H1 (cell line): ENCODE measurements around the gene MAPRE3. TPM values are rescaled to one million over a fixed set of nuclear protein-coding genes. Genes with fewer than 3 reads are reported as not detected.

ENCODE experiments used
- CTCF ChIA-PET: fragments of 300-600 bp; sonication (Branson Sonifier 250); formaldehyde crosslinking; loops from one replicate; lab custom pipeline; 2021; ENCODE audit not compliant: partially characterized antibody; lab: Charles Lee
- POLR2A ChIA-PET: fragments of 300-600 bp; sonication (Branson Sonifier 250); formaldehyde crosslinking; loops from one replicate; lab custom pipeline; 2021; ENCODE audit warnings: inconsistent platforms; ENCODE audit not compliant: partially characterized antibody; lab: Charles Lee
- DNase-seq, 2 experiments: peaks; one replicate each; pipeline versions ENCODE4 v3.0.0 to v3.0.0-alpha.2; 2010 to 2022; ENCODE audit warnings: low spot score in 2 of 2, low read depth in 1 of 2, mixed read lengths in 1 of 2
- FAIRE-seq: peaks from 2 replicates; lab custom pipeline; 2011; peaks lifted over from hg19 to GRCh38; lab: Jason Lieb, UNC
- H2AFZ ChIP-seq: 2 replicates; pipeline ENCODE4 v1.8.1; 2012; ENCODE audit warnings: low read length, inconsistent platforms
- H2AK5ac ChIP-seq: 2 replicates; pipeline ENCODE4 v1.6.1; 2013; ENCODE audit warnings: low read depth, low read length
- H2BK120ac ChIP-seq: replicated peaks from 2 replicates; pipeline ENCODE3; 2013; ENCODE audit warnings: low read depth, low read length, inconsistent platforms
- H2BK12ac ChIP-seq: 2 replicates; pipeline ENCODE4 v1.6.1; 2013; ENCODE audit warnings: low read depth, low read length
- H2BK15ac ChIP-seq: 2 replicates; pipeline ENCODE4 v1.6.1; 2013; ENCODE audit warnings: low read length
- H2BK20ac ChIP-seq: 2 replicates; pipeline ENCODE4 v1.6.1; 2013; ENCODE audit warnings: low read length
- H2BK5ac ChIP-seq: 2 replicates; pipeline ENCODE4 v1.6.1; 2013; ENCODE audit warnings: low read depth, low read length
- H3K14ac ChIP-seq: 2 replicates; pipeline ENCODE4 v1.6.1; 2013; ENCODE audit warnings: inconsistent platforms; ENCODE audit not compliant: insufficient read length
- H3K18ac ChIP-seq: 2 replicates; pipeline ENCODE4 v1.6.1; 2013; ENCODE audit warnings: low read length; ENCODE audit errors: extremely low read depth
- H3K23ac ChIP-seq: 2 replicates; pipeline ENCODE4 v1.6.1; 2013; ENCODE audit warnings: inconsistent platforms; ENCODE audit not compliant: insufficient read length
- H3K23me2 ChIP-seq: 2 replicates; pipeline ENCODE4 v1.6.1; 2013; ENCODE audit warnings: low read depth, low read length
- H3K27ac ChIP-seq: 2 replicates; pipeline ENCODE4 v1.6.1; 2011; ENCODE audit warnings: low read depth, low read length, inconsistent platforms
- H3K27me3 ChIP-seq, 4 experiments: replicated peaks in 1 of 4; 1 replicate in 1 of 4; 2 replicates in 3 of 4; pipeline versions ENCODE4 v1.6.1 to v1.8.1; 2011 to 2013; ENCODE audit warnings: low read length in 3 of 4, mild to moderate bottlenecking in 3 of 4, inconsistent platforms in 2 of 4, mixed read lengths in 2 of 4, moderate library complexity in 1 of 4; ENCODE audit not compliant: control insufficient read depth in 3 of 4, insufficient read depth in 3 of 4; ENCODE audit errors: extremely low read depth in 1 of 4
- H3K36me3 ChIP-seq, 4 experiments: 2 replicates each; pipeline versions ENCODE4 v1.6.1 to v1.8.1; 2011 to 2013; ENCODE audit warnings: mild to moderate bottlenecking in 4 of 4, low read length in 3 of 4, moderate library complexity in 2 of 4, control low read depth in 1 of 4, inconsistent platforms in 1 of 4; ENCODE audit not compliant: insufficient read depth in 4 of 4, control insufficient read depth in 2 of 4
- H3K4ac ChIP-seq: replicated peaks from 2 replicates; pipeline ENCODE3; 2013; ENCODE audit warnings: low read length, low read depth, mixed read lengths, inconsistent platforms; ENCODE audit not compliant: insufficient read length
- H3K4me1 ChIP-seq, 4 experiments: replicated peaks in 1 of 4; 1 replicate in 1 of 4; 2 replicates in 3 of 4; pipeline versions ENCODE4 v1.6.1 to v1.8.1; 2011 to 2013; ENCODE audit warnings: low read length in 3 of 4, inconsistent platforms in 2 of 4, mixed read lengths in 1 of 4; ENCODE audit not compliant: insufficient read depth in 4 of 4, control insufficient read depth in 3 of 4
- H3K4me2 ChIP-seq, 2 experiments: 2 replicates each; pipeline versions ENCODE4 v1.6.1 to v1.8.1; 2011 to 2013; ENCODE audit warnings: low read depth in 2 of 2, low read length in 2 of 2, control low read depth in 1 of 2, inconsistent platforms in 1 of 2, mild to moderate bottlenecking in 1 of 2; ENCODE audit not compliant: insufficient read depth in 1 of 2
- H3K4me3 ChIP-seq, 4 experiments: fragments of 200-600, 300-600 bp in 1 of 4; sonication (generic), shearing (Covaris generic), sonication (Bioruptor Twin) in 1 of 4; 2 replicates each; pipeline versions ENCODE4 v1.5.1 to v1.8.1; 2011 to 2016; ENCODE audit warnings: low read length in 4 of 4, low read depth in 3 of 4, control low read depth in 2 of 4, inconsistent platforms in 2 of 4, mild to moderate bottlenecking in 2 of 4, mixed read lengths in 1 of 4, moderate library complexity in 1 of 4; ENCODE audit not compliant: insufficient read depth in 2 of 4; ENCODE audit errors: extremely low read depth in 1 of 4
- H3K56ac ChIP-seq: replicated peaks from 2 replicates; pipeline ENCODE3; 2013; ENCODE audit warnings: low read depth, mild to moderate bottlenecking, mixed read lengths, low read length, inconsistent platforms; ENCODE audit not compliant: insufficient read length
- H3K79me1 ChIP-seq: 2 replicates; pipeline ENCODE4 v1.6.1; 2013; ENCODE audit warnings: low read depth, low read length, control low read depth
- H3K79me2 ChIP-seq, 2 experiments: 2 replicates each; pipeline versions ENCODE4 v1.6.1 to v1.8.1; 2012 to 2013; ENCODE audit warnings: low read length in 2 of 2, mild to moderate bottlenecking in 2 of 2, inconsistent platforms in 1 of 2; ENCODE audit not compliant: insufficient read depth in 2 of 2, control insufficient read depth in 1 of 2
- H3K9ac ChIP-seq, 4 experiments: replicated peaks in 1 of 4; 1 replicate in 1 of 4; 2 replicates in 3 of 4; pipeline versions ENCODE4 v1.6.1 to v1.8.1; 2011 to 2013; ENCODE audit warnings: low read depth in 3 of 4, low read length in 3 of 4, control low read depth in 2 of 4, mild to moderate bottlenecking in 2 of 4, moderate library complexity in 2 of 4, inconsistent platforms in 1 of 4; ENCODE audit errors: extremely low read depth in 1 of 4
- H3K9me3 ChIP-seq, 2 experiments: 2 replicates each; pipeline versions ENCODE4 v1.6.1 to v1.8.1; 2012 to 2013; ENCODE audit warnings: mild to moderate bottlenecking in 2 of 2, moderate library complexity in 2 of 2, control low read depth in 1 of 2, inconsistent platforms in 1 of 2, low read depth in 1 of 2, low read length in 1 of 2, mixed read lengths in 1 of 2; ENCODE audit not compliant: insufficient read depth in 2 of 2
- H4K20me1 ChIP-seq, 2 experiments: replicated peaks in 1 of 2; 2 replicates each; pipeline versions ENCODE3 to v1.8.1; 2011 to 2013; ENCODE audit warnings: inconsistent platforms in 2 of 2, low read length in 2 of 2, mild to moderate bottlenecking in 1 of 2; ENCODE audit not compliant: insufficient read depth in 2 of 2, control insufficient read depth in 1 of 2
- H4K5ac ChIP-seq: 2 replicates; pipeline ENCODE4 v1.6.1; 2013; ENCODE audit warnings: low read length, low read depth, mixed read lengths, inconsistent platforms; ENCODE audit not compliant: insufficient read length
- H4K8ac ChIP-seq: 2 replicates; pipeline ENCODE4 v1.8.0; 2013; ENCODE audit warnings: mild to moderate bottlenecking, moderate library complexity, low read length, inconsistent platforms; ENCODE audit not compliant: insufficient read depth; ENCODE audit errors: extremely low read depth
- H4K91ac ChIP-seq: replicated peaks from 2 replicates; pipeline ENCODE3; 2013; ENCODE audit warnings: low read length, mixed read lengths, inconsistent platforms; ENCODE audit not compliant: insufficient read length
- CBX5 ChIP-seq: fragments of 300-800, 300-1000 bp; sonication (generic); IDR thresholded peaks from 2 replicates; pipeline ENCODE4 v1.7.1; 2016; ENCODE audit warnings: antibody characterized with exemption, low read length, low read depth
- JUN ChIP-seq: IDR thresholded peaks from 2 replicates; pipeline ENCODE4 v1.6.1; 2011; ENCODE audit warnings: low read depth, mild to moderate bottlenecking, improper control_type of control experiment, low read length
- MAFK ChIP-seq: IDR thresholded peaks from 2 replicates; pipeline ENCODE4 v1.6.1; 2012; ENCODE audit warnings: low read depth, mild to moderate bottlenecking, improper control_type of control experiment, low read length
- SAP30 ChIP-seq: fragments of 300-600 bp; sonication (generic); IDR thresholded peaks from 2 replicates; pipeline ENCODE4 v1.7.1; 2012; ENCODE audit warnings: low read length, moderate library complexity, mild to moderate bottlenecking, inconsistent platforms; ENCODE audit not compliant: insufficient read depth, insufficient replicate concordance
- SIX5 ChIP-seq: IDR thresholded peaks from 2 replicates; pipeline ENCODE4 v1.6.1; 2011; ENCODE audit warnings: mild to moderate bottlenecking, low read depth, low read length
- WGBS, 2 experiments: shearing (Covaris generic) in 1 of 2; methylation state at CpG; one replicate each; pipeline versions ENCODE4 v1.1.6 to v1.1.7; 2013 to 2015; ENCODE audit warnings: low lambda C conversion rate in 2 of 2, mixed read lengths in 2 of 2, inconsistent platforms in 1 of 2, low coverage in 1 of 2, missing lambda C conversion rate in 1 of 2; ENCODE audit not compliant: insufficient replicate concordance in 2 of 2, insufficient coverage in 1 of 2, insufficient read length in 1 of 2; ENCODE audit errors: extremely low coverage in 1 of 2, missing lambda C conversion rate in 1 of 2; 5-methylcytosine and 5-hydroxymethylcytosine counted together
- polyA plus RNA-seq, 7 experiments: library from polyadenylated mRNA; depleted of rRNA in 3 of 7; stranded (reverse) in 5 of 7; unstranded in 2 of 7; fragments of >200 nt in 5 of 7; fragments of 200-250 nt in 2 of 7; gene quantifications; 1 replicate in 5 of 7; 2 replicates in 1 of 7; 4 replicates in 1 of 7; pipeline versions ENCODE4 v1.2.1 to v1.2.3, GENCODE V29; 2011 to 2013; ENCODE audit warnings: missing spikeins in 2 of 7, mixed read lengths in 2 of 7
- total RNA-seq: library from RNA; stranded (reverse); fragmentation: NEBNext Ultra II Directional; extraction: Animal tissue kit (Norgen Biotek cat#: 25700); gene quantifications from 2 replicates; pipeline ENCODE4 v1.2.1, GENCODE V29; 2021
- TF ChIP-seq, protein P1 (sequence below): IDR thresholded peaks from 2 replicates; pipeline ENCODE4 v1.6.1; 2012; ENCODE audit warnings: low read length, inconsistent platforms
- TF ChIP-seq, protein P2 (sequence below): IDR thresholded peaks from 2 replicates; pipeline ENCODE4 v1.6.1; 2011; ENCODE audit warnings: low read depth, mild to moderate bottlenecking, low read length; ENCODE audit not compliant: insufficient read depth

MAPRE3 gene
- total and polyA plus RNA-seq, 2 of the 8 experiments (the other 6 are each of a cell fraction or from before 2014, with no cell fraction given) = 4.9 to 6.6 TPM

DNA sequence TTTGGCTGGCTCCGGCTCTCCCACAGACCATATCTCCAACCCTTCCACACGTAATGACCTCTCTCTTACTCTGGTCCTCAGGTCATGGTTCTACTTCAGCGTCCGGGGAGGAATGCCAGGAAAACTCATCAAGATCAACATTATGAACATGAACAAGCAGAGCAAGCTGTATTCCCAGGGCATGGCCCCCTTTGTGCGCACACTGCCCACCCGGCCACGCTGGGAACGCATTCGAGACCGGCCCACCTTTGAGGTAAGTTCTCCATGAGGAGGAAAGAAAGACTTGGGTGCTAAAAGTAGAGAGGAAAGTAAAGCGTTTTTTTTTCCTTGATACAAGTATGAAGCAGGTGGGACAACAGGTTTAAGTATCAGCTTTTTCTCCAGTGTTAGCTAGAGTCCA, 82.9 kb downstream of the MAPRE3 start:
- H4K8ac ChIP-seq = no peak overlapping the region
- H3K27ac ChIP-seq = no peak overlapping the region
- H3K23me2 ChIP-seq = peaks cover 13% of the 10 kb centered on the region
- H4K5ac ChIP-seq = no peak overlapping the region
- POLR2A ChIA-PET = interaction anchor here (1.1 to 19.3 kb wide), 6 partner anchors 13 to 303 kb away, joined by 3 to 441 read pairs (median 4); partner anchors contain the start of genes EMILIN1, GTF3C2, OST4 and TMEM214
- H4K20me1 ChIP-seq = peaks cover 0 to 4% of the 10 kb centered on the region in 2 experiments
- no peaks in the 10 kb centered on the region for H3K79me1 ChIP-seq
- no peak overlapping the region for H3K18ac ChIP-seq
- no peak overlapping the region for H3K4ac ChIP-seq
- H3K23ac ChIP-seq = no peak overlapping the region
- H2BK5ac ChIP-seq = no peak overlapping the region
- H3K79me2 ChIP-seq = no peaks in the 10 kb centered on the region
- no peak overlapping the region for H2AFZ ChIP-seq
- TF ChIP-seq SIX5 (no peak), MAFK (no peak), SAP30 (no peak), JUN (no peak), CBX5 (no peak)
- TF ChIP-seq, protein P1, sequence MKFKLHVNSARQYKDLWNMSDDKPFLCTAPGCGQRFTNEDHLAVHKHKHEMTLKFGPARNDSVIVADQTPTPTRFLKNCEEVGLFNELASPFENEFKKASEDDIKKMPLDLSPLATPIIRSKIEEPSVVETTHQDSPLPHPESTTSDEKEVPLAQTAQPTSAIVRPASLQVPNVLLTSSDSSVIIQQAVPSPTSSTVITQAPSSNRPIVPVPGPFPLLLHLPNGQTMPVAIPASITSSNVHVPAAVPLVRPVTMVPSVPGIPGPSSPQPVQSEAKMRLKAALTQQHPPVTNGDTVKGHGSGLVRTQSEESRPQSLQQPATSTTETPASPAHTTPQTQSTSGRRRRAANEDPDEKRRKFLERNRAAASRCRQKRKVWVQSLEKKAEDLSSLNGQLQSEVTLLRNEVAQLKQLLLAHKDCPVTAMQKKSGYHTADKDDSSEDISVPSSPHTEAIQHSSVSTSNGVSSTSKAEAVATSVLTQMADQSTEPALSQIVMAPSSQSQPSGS = no peak
- TF ChIP-seq, protein P2, sequence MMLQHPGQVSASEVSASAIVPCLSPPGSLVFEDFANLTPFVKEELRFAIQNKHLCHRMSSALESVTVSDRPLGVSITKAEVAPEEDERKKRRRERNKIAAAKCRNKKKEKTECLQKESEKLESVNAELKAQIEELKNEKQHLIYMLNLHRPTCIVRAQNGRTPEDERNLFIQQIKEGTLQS = no peak
- H3K4me1 ChIP-seq = no peaks in the 10 kb centered on the region; a peak in 4 of 7 replicates
- peaks cover 17 to 33% (median 23%) of the 10 kb centered on the region in 4 experiments for H3K36me3 ChIP-seq
- H4K91ac ChIP-seq = no peak overlapping the region
- H3K4me2 ChIP-seq = peak overlapping the region in 1 of 2 experiments; percentile 72; a peak in 1 of 4 replicates
- no peak overlapping the region for H2BK12ac ChIP-seq
- H3K4me3 ChIP-seq = no peak overlapping the region
- H3K9me3 ChIP-seq = no peaks in the 10 kb centered on the region
- H2BK20ac ChIP-seq = no peak overlapping the region
- H3K9ac ChIP-seq = no peak overlapping the region
- no peak overlapping the region for H3K56ac ChIP-seq
- H3K27me3 ChIP-seq = no peaks in the 10 kb centered on the region
- no peak overlapping the region for H2BK120ac ChIP-seq
- FAIRE-seq = no peak
- CTCF ChIA-PET = interaction anchor here (1.4 to 18.3 kb wide), 4 partner anchors 11 to 131 kb away, joined by 3 to 160 read pairs (median 6); partner anchors contain the start of genes EMILIN1 and KHK
- no peak overlapping the region for H2BK15ac ChIP-seq
- no peak for DNase-seq
- H3K14ac ChIP-seq = no peak overlapping the region
- WGBS, 2 experiments = 87% methylated on average over 11 of the region's 11 CpGs; no CpG with 5 or more reads in 1 of the 2 experiments
- no peak overlapping the region for H2AK5ac ChIP-seq
